SHP77 treated with DMSO at 0.1 percent for 48 hours (cell line): ENCODE data around the gene ANAPC13.
A peak's percentile ranks its signal among the peaks of the same experiment; 100 is the strongest.

ENCODE experiments used
- DNase-seq: peaks from one replicate; lab custom pipeline; 2025; lab: John Stamatoyannopoulos, UW

ANAPC13 gene

DNA sequence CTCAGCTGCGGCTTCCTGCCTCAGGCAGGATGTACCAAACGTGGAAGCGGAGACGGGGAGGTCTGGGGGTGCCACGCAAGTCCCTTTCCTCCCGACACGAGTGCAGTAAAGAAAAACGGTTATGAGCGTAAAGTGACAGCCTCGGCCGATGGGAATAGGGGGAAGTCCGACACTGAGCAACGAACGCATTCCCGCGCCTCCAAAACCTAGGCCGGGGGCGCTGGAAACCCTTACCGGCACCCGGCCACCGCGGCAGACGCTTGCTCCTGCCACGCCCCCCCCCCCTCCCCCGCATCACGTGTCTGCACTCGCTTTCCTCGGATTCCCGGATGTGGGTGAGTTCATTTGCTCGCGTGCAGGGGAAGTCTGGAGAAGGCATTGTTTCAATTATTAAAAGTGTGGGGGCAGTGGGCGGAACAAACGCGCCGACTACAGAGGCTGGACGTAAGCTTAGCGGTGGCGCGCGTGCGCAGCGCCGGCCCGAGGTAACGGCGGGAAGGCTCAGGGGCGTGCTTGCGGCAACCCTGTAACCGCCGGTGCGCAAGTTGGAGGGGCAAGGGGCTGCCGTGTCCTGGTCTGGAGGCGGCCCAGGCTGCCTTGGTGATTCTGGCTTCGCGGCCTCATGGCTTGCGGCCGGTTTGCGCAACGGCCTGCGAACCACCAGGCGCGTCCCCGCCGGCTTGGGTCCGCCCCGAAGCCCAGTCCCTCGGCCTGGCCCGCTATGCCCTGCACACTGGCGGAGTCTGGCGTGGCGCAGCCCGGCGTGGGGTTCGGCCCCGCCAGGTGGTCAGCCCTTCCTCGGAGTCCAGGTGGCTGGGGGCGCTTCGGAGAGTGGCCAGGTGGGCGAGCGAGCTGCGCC, at the start of gene ANAPC13, which contains the start of gene CEP63:
ANAPC13 (minus strand) TSS at position 268 of the 859 bp plus-strand sequence. CDS start 3,081 bp downstream, outside the sequence.
CEP63 (plus strand) TSS at position 340 of the 859 bp plus-strand sequence. CDS start 9,264 bp downstream, outside the sequence.
- peak; percentile 94 for DNase-seq

GRCh38 chr3:134535186-134535970, 49.6 kb upstream of the ANAPC13 start:
- no peak for DNase-seq

GRCh38 chr3:134533493-134533892, 47.7 kb upstream of the ANAPC13 start:
- no peak for DNase-seq

GRCh38 chr3:134527538-134528186, 41.9 kb upstream of the ANAPC13 start:
- DNase-seq, result no peak

GRCh38 chr3:134527037-134527436, 41.3 kb upstream of the ANAPC13 start:
- DNase-seq, result no peak

DNA sequence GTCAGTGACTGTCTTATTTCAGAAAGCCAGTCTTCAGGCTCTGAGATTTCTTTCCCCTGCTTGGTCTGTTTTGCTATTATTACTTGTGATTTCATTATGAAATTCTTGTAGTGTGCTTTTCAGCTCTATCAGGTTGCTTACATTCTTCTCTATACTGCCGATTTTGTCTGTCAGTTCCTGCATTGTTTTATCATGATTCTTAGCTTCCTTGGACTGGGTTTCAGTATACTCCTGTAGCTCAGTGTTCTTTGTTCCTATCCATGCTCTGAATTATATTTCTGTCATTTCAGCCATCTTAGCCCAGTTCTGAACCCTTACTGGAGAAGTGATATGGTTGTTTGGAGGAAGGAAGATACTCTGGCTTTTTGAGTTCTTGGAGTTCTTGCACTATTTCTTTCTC, 40.5 kb upstream of the ANAPC13 start:
- DNase-seq, result no peak

DNA sequence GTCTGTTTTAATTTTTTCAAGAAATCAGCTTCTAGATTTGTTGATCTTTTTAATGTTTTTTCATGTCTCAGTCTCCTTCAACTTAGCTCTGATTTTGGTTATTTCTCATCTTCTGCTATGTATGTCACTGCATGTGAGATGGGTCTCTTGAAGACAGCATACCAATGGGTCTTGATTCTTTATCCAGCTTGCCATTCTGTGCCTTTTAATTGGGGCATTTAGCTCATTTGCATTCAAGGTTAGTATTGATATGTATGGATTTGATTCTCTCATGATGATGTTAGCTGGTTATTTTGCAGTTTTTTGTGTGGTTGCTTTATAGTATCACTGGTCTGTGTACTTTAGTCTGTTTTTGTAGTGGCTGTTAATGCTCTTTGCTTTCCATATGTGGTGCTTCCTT, 39.5 kb upstream of the ANAPC13 start:
- DNase-seq, result no peak

DNA sequence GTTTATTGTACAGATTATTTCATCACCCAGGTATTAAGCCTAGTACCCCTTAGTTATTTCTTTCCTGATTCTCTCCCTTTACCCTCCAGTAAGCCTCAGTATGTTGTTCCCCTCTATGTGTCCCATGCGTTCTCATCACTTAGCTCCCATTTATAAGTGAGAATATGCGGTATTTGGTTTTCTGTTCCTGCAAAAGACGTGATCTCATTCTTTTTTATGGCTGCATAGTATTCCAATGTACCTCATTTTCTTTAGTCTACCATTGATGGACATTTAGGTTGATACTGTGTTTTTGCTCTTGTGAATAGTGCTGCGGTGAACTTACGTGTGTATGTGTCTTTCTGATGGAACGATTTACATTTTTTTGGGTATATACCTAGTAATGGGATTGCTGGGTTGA, 36.8 kb upstream of the ANAPC13 start:
- DNase-seq, result no peak

GRCh38 chr3:134517791-134518190, 32.0 kb upstream of the ANAPC13 start:
- no peak for DNase-seq

- DNase-seq, result no peak
These were observed 31.1 kb upstream of the ANAPC13 start for GRCh38 chr3:134516905-134517304.

- DNase-seq, result no peak
These were observed 25.7 kb upstream of the ANAPC13 start for GRCh38 chr3:134511500-134511899.

DNA sequence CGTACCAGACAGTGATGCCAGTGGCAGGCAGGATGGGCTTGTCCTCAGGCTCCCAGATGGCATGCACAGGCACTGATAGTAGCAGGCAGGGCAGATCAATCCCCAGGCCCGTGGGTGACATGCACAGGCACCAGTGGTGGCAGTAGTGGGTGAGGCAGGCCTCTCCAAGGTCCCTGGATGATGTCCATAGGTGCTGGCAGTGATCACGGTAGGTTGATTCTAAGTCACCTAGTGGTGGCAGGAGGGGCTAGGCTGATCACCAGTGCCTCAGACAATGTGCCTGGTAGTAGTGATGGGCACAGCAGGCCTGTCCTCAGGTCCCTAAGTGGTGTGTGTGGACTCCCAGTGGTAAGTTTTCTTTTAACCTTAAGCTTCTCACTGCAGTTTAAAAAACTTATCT, 19.7 kb upstream of the ANAPC13 start:
- no peak for DNase-seq

DNA sequence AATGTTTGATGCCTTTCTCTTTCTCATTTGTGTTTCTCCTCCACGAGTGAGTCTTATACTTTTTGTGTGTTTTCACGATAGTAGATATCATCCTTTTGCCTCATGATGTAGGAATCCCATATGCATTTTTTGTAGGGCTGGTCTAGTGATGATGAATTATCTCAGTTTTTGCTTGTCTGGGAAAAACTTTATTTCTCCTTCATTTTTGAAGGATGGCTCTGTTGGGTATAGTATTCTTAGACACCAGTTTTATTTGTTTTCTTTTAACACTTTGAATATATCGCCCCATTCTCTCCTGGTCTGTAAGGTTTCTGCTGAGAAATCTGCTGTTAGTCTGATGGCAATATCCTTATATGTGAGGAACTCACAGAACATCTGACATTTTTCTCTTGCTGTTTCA, 18.3 kb upstream of the ANAPC13 start:
- no peak for DNase-seq

GRCh38 chr3:134503266-134503665, 17.5 kb upstream of the ANAPC13 start:
- DNase-seq, result no peak

- no peak for DNase-seq
These were observed 10.8 kb upstream of the ANAPC13 start for GRCh38 chr3:134496471-134497071.

DNA sequence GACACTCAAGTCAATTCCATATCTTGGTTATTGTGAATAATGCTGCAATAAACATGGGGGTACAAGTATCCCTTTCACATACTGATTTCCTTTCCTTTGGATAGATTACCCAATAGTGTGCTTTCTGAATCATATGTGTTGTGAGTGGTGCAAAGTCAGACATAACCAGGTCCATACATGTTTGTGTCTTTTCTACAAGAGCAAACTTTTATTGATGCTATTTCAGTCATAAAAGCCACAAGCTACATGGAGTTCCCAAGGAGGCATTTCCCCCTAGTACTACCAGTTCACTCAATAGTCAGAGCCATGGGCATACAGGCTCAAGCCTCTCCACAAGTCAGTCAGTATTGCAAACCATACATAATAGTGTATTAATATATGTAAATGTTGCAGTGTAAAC, 10.2 kb upstream of the ANAPC13 start:
- DNase-seq, result no peak

- DNase-seq, result no peak
These were observed 8.7 kb upstream of the ANAPC13 start for GRCh38 chr3:134494495-134494894.

DNA sequence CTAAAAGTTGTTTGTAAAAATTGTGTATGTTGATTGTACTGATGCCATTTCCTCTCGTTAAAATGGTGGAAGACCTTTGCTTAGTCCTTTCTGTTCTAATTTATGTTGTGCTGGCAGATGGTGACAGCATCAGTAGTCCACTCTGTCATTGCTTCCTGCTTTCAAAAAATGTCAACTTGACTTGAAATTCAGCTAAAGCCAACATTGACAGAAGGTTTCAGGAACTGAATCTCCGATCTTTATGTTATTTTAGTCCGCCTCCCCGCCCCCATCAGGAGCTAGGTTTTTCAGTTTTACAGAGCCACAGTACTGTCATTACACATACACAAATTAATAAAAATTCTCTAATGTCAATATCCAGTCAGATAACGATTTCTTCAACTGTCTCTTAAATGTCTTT, 1.6 kb upstream of the ANAPC13 start:
- no peak for DNase-seq

DNA sequence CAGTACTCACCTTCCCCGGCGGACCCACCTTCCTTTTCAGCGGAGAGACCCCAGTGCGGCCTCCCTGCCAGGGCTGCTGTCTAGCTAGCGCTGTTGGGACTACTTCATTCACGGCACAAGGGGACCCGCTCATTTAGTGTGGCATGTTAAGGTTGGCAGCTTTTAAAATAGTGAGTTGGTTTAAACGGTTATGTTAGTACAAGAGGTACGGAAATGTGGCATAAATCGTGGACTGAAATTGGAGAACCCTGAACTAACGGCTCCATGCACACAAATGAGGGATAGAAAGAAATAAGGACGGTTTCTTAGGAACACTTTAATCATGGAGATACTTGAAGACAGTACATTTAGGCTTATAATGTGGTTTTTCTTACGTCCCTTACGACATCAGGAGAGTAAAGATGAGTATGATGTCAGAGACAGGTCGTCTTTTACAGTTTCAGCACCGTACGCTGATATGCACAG, 824 bp upstream of the ANAPC13 start:
- DNase-seq, result no peak

DNA sequence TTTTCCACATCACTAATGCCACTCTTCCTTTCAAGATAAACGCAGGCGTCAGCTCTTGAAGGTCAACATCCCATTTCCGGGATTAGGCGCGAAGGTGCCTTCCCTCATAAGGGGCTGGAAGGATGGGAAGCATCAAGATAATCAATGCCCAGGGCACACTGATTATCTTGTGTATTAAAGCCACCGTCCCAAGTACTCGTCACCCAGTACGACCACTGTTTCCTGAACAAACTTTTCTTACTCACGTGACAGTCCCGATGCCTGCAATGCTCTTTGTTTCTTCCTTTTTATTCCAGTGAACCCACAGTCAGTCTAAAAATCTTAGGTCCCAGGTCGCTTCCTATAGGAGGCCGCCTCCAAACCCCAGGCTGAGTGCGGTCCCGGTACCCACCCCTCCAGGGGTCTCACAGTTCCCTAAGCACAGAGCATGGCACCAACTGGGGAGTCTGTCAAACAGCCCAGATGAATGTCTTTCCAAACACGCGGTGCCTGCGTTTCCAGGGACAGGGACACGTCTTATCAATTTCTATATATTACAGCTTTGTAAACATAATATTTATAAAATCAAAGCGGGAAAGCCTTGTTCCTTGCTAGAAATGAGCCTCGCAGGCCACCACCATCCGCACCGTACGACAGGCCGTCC, 589 bp downstream of the ANAPC13 start:
- DNase-seq, result peak; percentile 23

DNA sequence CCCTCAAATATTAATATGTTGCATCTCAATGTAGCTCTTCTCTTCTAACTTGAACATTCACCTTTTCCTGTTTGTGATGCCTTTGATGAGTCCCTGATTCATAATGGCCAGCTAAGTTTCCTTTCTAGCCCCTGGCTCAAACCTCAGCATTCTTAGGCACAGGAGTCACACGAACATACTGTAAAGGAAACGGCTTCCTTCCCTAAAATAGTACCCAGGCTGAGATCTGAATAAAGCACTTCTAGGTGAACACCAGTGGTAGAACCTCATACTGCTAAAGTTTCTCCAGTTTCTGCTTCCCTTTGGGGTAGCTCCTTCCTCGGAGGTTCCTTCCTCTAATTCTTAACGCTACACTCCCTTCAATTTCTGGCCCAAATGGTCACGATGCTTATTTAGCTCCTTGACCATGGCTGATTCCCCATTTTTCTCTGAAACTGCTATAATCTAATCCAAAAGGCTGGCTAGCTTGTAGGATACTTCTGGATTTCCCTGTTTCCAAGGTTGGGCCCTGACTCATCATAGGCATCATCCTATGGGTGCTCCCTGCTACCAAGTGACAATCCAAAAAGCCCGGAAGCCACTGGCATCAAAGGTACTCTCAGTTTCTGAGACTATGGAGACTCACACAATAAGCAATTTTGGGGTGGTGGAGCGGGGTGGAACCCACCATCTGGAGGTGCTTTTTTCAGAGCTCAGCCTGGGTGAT, 2.4 kb downstream of the ANAPC13 start:
- DNase-seq, result no peak
